ENCODE data around the gene GALM. TPM values are rescaled to one million over a fixed set of nuclear protein-coding genes. Genes with fewer than 3 reads are reported as not detected.

The GALM gene
- total and polyA plus RNA-seq, 4 donors: 20.5 to 32.8 (median 26.1) TPM

- Histone ChIP-seq H3K4me3 (ENCODE audit: low read depth in 1 of 3, low read length in 3 of 3) (no peak overlapping the region), H3K36me3 (ENCODE audit: control insufficient read depth in 4 of 4, insufficient read depth in 3 of 4, low read depth in 1 of 4, low read length in 3 of 4) (peaks cover 2 to 18% (median 9%) of the 10 kb centered on the region in 4 donors), H3K9ac (ENCODE audit: low read depth in 1 of 2, low read length in 2 of 2) (no peak overlapping the region), H3K4me1 (ENCODE audit: control insufficient read depth in 4 of 4, insufficient read depth in 4 of 4, low read length in 3 of 4) (peaks cover 19 to 44% (median 30%) of the 10 kb centered on the region in 4 donors), H3K9me3 (ENCODE audit: control insufficient read depth in 4 of 4, low read length in 3 of 4) (no peaks in the 10 kb centered on the region), H3K27ac (ENCODE audit: low read depth in 1 of 2, low read length in 2 of 2) (peak overlapping the region; percentile 65 to 94), H3K27me3 (ENCODE audit: control insufficient read depth in 4 of 4, insufficient read depth in 4 of 4, low read length in 3 of 4) (no peaks in the 10 kb centered on the region)
- DNase-seq (ENCODE audit: low spot score): no peak
- TF ChIP-seq TAF1 (conservative IDR thresholded peaks at IDR 0.05) (no peak), JUND (IDR thresholded peaks at IDR 0.05) (no peak), EGR1 (IDR thresholded peaks at IDR 0.05; ENCODE audit: low read depth in 2 of 2) (no peak), SP1 (IDR thresholded peaks at IDR 0.05) (peak; percentile 2), RAD21 (IDR thresholded peaks at IDR 0.05) (no peak), MAX (IDR thresholded peaks at IDR 0.05) (no peak), NR2F2 (IDR thresholded peaks at IDR 0.05) (no peak), CTCF (IDR thresholded peaks at IDR 0.05; ENCODE audit: low read depth, low read length, missing input control) (peak; percentile 2)
- TF ChIP-seq, protein P1, sequence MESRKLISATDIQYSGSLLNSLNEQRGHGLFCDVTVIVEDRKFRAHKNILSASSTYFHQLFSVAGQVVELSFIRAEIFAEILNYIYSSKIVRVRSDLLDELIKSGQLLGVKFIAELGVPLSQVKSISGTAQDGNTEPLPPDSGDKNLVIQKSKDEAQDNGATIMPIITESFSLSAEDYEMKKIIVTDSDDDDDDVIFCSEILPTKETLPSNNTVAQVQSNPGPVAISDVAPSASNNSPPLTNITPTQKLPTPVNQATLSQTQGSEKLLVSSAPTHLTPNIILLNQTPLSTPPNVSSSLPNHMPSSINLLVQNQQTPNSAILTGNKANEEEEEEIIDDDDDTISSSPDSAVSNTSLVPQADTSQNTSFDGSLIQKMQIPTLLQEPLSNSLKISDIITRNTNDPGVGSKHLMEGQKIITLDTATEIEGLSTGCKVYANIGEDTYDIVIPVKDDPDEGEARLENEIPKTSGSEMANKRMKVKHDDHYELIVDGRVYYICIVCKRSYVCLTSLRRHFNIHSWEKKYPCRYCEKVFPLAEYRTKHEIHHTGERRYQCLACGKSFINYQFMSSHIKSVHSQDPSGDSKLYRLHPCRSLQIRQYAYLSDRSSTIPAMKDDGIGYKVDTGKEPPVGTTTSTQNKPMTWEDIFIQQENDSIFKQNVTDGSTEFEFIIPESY (IDR thresholded peaks at IDR 0.05): no peak
- WGBS: 70% methylated on average over 9 of the region's 9 CpGs
Measured at GRCh38 chr2:38734299-38735058, 68.6 kb downstream of the GALM start.

DNA sequence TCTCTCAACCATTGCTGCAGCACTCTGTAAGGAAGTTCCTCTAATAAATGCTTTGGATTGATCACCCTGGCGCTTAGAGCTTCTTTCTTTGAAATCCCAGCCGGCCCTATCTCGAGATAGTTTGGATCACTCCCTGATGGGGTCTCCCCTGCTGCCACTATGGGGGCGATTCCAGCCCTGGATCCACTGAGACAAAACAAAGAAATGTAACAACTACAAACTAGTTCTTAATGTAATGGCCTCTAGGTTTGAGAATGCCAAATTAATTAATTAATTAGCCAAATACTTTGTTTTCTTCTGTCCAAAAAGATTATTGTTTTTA lies 70.0 kb downstream of the GALM start:
- no peak for DNase-seq (ENCODE audit: low spot score)
- H3K9me3 ChIP-seq (ENCODE audit: control insufficient read depth in 4 of 4, low read length in 3 of 4): no peaks in the 10 kb centered on the region
- no peaks in the 10 kb centered on the region for H3K27me3 ChIP-seq (ENCODE audit: control insufficient read depth in 4 of 4, insufficient read depth in 4 of 4, low read length in 3 of 4)
- WGBS: 84% methylated on average over 4 of the region's 4 CpGs
- H3K9ac ChIP-seq (ENCODE audit: low read depth in 1 of 2, low read length in 2 of 2): no peak overlapping the region
- TF ChIP-seq MAX (IDR thresholded peaks at IDR 0.05) (no peak), YY1 (IDR thresholded peaks at IDR 0.05) (no peak), RXRA (IDR thresholded peaks at IDR 0.05) (no peak), TAF1 (conservative IDR thresholded peaks at IDR 0.05) (no peak), HNF4G (IDR thresholded peaks at IDR 0.05) (no peak), GABPA (IDR thresholded peaks at IDR 0.05 in 1 of 2, conservative IDR thresholded peaks at IDR 0.05 in 1 of 2) (no peak), JUND (IDR thresholded peaks at IDR 0.05) (no peak)
- H3K36me3 ChIP-seq (ENCODE audit: control insufficient read depth in 4 of 4, insufficient read depth in 3 of 4, low read depth in 1 of 4, low read length in 3 of 4): peaks cover 0 to 12% (median 5%) of the 10 kb centered on the region in 4 donors
- H3K4me3 ChIP-seq (ENCODE audit: low read depth in 1 of 3, low read length in 3 of 3): no peak overlapping the region
- H3K4me1 ChIP-seq (ENCODE audit: control insufficient read depth in 4 of 4, insufficient read depth in 4 of 4, low read length in 3 of 4): peaks cover 17 to 36% (median 29%) of the 10 kb centered on the region in 4 donors
- H3K27ac ChIP-seq (ENCODE audit: low read depth in 1 of 2, low read length in 2 of 2): peak overlapping the region; percentile 26 to 48

All from liver (tissue), 9 donors.